ENCODE results near the gene SLIT1. TPM values are rescaled to one million over a fixed set of nuclear protein-coding genes. Genes with fewer than 3 reads are reported as not detected.

Gene SLIT1
- total RNA-seq, 1 donor from 2014 or later = 0.16 TPM

GRCh38 chr10:97005349-97005748, 180.4 kb downstream of the SLIT1 start:
- intact Hi-C loops (cut with DNase I) = no loop called here
- ATAC-seq (ENCODE audit: poor library complexity) (no peak), DNase-seq (no peak)

- intact Hi-C loops (cut with DNase I) = no loop called here
- no peak for DNase-seq
- no peak for ATAC-seq (ENCODE audit: poor library complexity)
These were observed 181.2 kb downstream of the SLIT1 start for GRCh38 chr10:97004591-97004990.

GRCh38 chr10:97003804-97004201, 182.0 kb downstream of the SLIT1 start:
- no peak for DNase-seq
- no peak for ATAC-seq (ENCODE audit: poor library complexity)
- intact Hi-C loops (cut with DNase I) = no loop called here

GRCh38 chr10:97003151-97003803, 182.5 kb downstream of the SLIT1 start:
- DNase-seq = no peak
- intact Hi-C loops (cut with DNase I) = no loop called here
- ATAC-seq (ENCODE audit: poor library complexity) = no peak

- intact Hi-C loops (cut with DNase I) = no loop called here
- ATAC-seq (ENCODE audit: poor library complexity) (no peak), DNase-seq (no peak)
These were observed 183.1 kb downstream of the SLIT1 start for GRCh38 chr10:97002670-97003069.

- intact Hi-C loops (cut with DNase I) = no loop called here
- DNase-seq (no peak), ATAC-seq (ENCODE audit: poor library complexity) (no peak)
These were observed 184.4 kb downstream of the SLIT1 start for GRCh38 chr10:97001183-97001991.

GRCh38 chr10:97000487-97001182, 185.1 kb downstream of the SLIT1 start:
- DNase-seq (no peak), ATAC-seq (ENCODE audit: poor library complexity) (no peak)
- intact Hi-C loops (cut with DNase I) = no loop called here

GRCh38 chr10:96999987-97000386, 185.8 kb downstream of the SLIT1 start:
- intact Hi-C loops (cut with DNase I) = no loop called here
- ATAC-seq (ENCODE audit: poor library complexity) = no peak

GRCh38 chr10:96999337-96999736, 186.4 kb downstream of the SLIT1 start:
- DNase-seq (no peak), ATAC-seq (ENCODE audit: poor library complexity) (no peak)
- intact Hi-C loops (cut with DNase I) = no loop called here

More at GRCh38 chr10:96999987-97000386, 185.8 kb downstream of the SLIT1 start:
- no peak for DNase-seq

GRCh38 chr10:96998329-96998888, 187.3 kb downstream of the SLIT1 start:
- no peak for DNase-seq
- intact Hi-C loops (cut with DNase I) = no loop called here
- ATAC-seq (ENCODE audit: poor library complexity) = no peak

- DNase-seq (no peak), ATAC-seq (ENCODE audit: poor library complexity) (no peak)
- intact Hi-C loops (cut with DNase I) = no loop called here
These were observed 189.3 kb downstream of the SLIT1 start for GRCh38 chr10:96996275-96996965.

GRCh38 chr10:96995851-96996250, 189.9 kb downstream of the SLIT1 start:
- no peak for DNase-seq

GRCh38 chr10:96992721-96993120, 193.0 kb downstream of the SLIT1 start:
- ATAC-seq (ENCODE audit: poor library complexity) = no peak
- DNase-seq = no peak
- intact Hi-C loops (cut with DNase I) = no loop called here

More at GRCh38 chr10:96995851-96996250, 189.9 kb downstream of the SLIT1 start:
- no peak for ATAC-seq (ENCODE audit: poor library complexity)
- intact Hi-C loops (cut with DNase I) = no loop called here

- intact Hi-C loops (cut with DNase I) = no loop called here
- ATAC-seq (ENCODE audit: poor library complexity) (no peak), DNase-seq (no peak)
These were observed 194.4 kb downstream of the SLIT1 start for GRCh38 chr10:96991313-96991841.

- no peak for ATAC-seq (ENCODE audit: poor library complexity)
- intact Hi-C loops (cut with DNase I) = no loop called here
- no peak for DNase-seq
These were observed 197.3 kb downstream of the SLIT1 start for GRCh38 chr10:96988426-96988825.

- intact Hi-C loops (cut with DNase I) = no loop called here
- ATAC-seq (ENCODE audit: poor library complexity) = no peak
- DNase-seq = no peak
These were observed 197.9 kb downstream of the SLIT1 start for GRCh38 chr10:96987842-96988175.

- no peak for ATAC-seq (ENCODE audit: poor library complexity)
- no peak for DNase-seq
- intact Hi-C loops (cut with DNase I) = no loop called here
These were observed 198.5 kb downstream of the SLIT1 start for GRCh38 chr10:96987141-96987841.

GRCh38 chr10:96986200-96986856, 199.4 kb downstream of the SLIT1 start:
- no peak for ATAC-seq (ENCODE audit: poor library complexity)
- intact Hi-C loops (cut with DNase I) = no loop called here
- DNase-seq = no peak
